OCI-LY7 (cell line): ENCODE data around the gene MINDY3.

Experiments
- EZH2phosphoT487 ChIP-seq: fragments of 200-600 bp; sonication (generic); IDR thresholded peaks from 2 replicates; pipeline ENCODE4 v1.6.1; 2018; ENCODE audit warnings: low read depth, borderline replicate concordance, mild to moderate bottlenecking, mixed run types, antibody characterized with exemption, low read length, moderate library complexity, mixed read lengths
- TF ChIP-seq, protein P1 (sequence below): fragments of 200-600 bp; sonication (generic); conservative IDR thresholded peaks from 2 replicates; pipeline ENCODE4 v1.5.1; 2014; ENCODE audit warnings: mild to moderate bottlenecking, antibody characterized with exemption, low read length, moderate library complexity, mixed read lengths

- TF ChIP-seq, protein P1, sequence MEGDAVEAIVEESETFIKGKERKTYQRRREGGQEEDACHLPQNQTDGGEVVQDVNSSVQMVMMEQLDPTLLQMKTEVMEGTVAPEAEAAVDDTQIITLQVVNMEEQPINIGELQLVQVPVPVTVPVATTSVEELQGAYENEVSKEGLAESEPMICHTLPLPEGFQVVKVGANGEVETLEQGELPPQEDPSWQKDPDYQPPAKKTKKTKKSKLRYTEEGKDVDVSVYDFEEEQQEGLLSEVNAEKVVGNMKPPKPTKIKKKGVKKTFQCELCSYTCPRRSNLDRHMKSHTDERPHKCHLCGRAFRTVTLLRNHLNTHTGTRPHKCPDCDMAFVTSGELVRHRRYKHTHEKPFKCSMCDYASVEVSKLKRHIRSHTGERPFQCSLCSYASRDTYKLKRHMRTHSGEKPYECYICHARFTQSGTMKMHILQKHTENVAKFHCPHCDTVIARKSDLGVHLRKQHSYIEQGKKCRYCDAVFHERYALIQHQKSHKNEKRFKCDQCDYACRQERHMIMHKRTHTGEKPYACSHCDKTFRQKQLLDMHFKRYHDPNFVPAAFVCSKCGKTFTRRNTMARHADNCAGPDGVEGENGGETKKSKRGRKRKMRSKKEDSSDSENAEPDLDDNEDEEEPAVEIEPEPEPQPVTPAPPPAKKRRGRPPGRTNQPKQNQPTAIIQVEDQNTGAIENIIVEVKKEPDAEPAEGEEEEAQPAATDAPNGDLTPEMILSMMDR = no peak
- no peak for TF ChIP-seq EZH2phosphoT487
Observed at GRCh38 chr10:15782851-15783250, 77.5 kb downstream of the MINDY3 start.
